Gastroesophageal sphincter (tissue), 4 donors: ENCODE data around the gene HPSE2. TPM values are rescaled to one million over a fixed set of nuclear protein-coding genes. Genes with fewer than 3 reads are reported as not detected.

ENCODE experiments used
- ATAC-seq: fragments of 150-250 bp; one replicate; pipeline ENCODE4 v1.9.1; 2016; ENCODE audit warnings: mild to moderate bottlenecking, moderate library complexity
- H3K27ac ChIP-seq, 4 donors: fragments of 200-600 bp; sonication (generic) in 3 of 4; 1 replicate in 3 of 4; 2 replicates in 1 of 4; pipeline ENCODE4 v1.5.1; 2016 to 2019
- H3K27me3 ChIP-seq: fragments of 200-600 bp; sonication (generic); one replicate; pipeline ENCODE4 v1.5.1; 2019
- H3K36me3 ChIP-seq, 2 donors: fragments of 200-600 bp; sonication (generic); one replicate each; pipeline ENCODE4 v1.5.1; 2019; ENCODE audit warnings: control low read depth in 1 of 2
- H3K4me1 ChIP-seq, 3 donors: fragments of 200-600 bp; sonication (generic); 1 replicate in 2 of 3; 2 replicates in 1 of 3; pipeline ENCODE4 v1.5.1; 2016 to 2019; ENCODE audit warnings: control low read depth in 2 of 3
- H3K4me3 ChIP-seq, 2 donors: fragments of 200-600 bp; sonication (generic); one replicate each; pipeline ENCODE4 v1.5.1; 2019; ENCODE audit warnings: mild to moderate bottlenecking in 1 of 2, moderate library complexity in 1 of 2
- H3K9me3 ChIP-seq, 3 donors: fragments of 200-600 bp; sonication (generic); one replicate each; pipeline ENCODE4 v1.5.1; 2017 to 2019; ENCODE audit warnings: control low read depth in 2 of 3
- CTCF ChIP-seq, 4 experiments: fragments of 200-600 bp in 2 of 4; fragments of 450-650 bp in 2 of 4; sonication (generic) in 1 of 4; IDR thresholded peaks; one replicate each; pipeline ENCODE4 v1.5.1; 2017 to 2019; ENCODE audit warnings: antibody characterized with exemption in 4 of 4, mild to moderate bottlenecking in 2 of 4, moderate library complexity in 2 of 4
- EP300 ChIP-seq: sonication (generic); formaldehyde crosslinking; IDR thresholded peaks from one replicate; pipeline ENCODE4 v1.6.1; 2017; ENCODE audit warnings: antibody characterized with exemption, mild to moderate bottlenecking
- POLR2A ChIP-seq, 2 donors: fragments of 450-650 bp; IDR thresholded peaks; one replicate each; pipeline ENCODE4 v1.6.1; 2017; ENCODE audit warnings: antibody characterized with exemption in 2 of 2, mild to moderate bottlenecking in 2 of 2, moderate library complexity in 1 of 2
- POLR2AphosphoS5 ChIP-seq: sonication (generic); formaldehyde crosslinking; IDR thresholded peaks from one replicate; pipeline ENCODE4 v1.6.1; 2017; ENCODE audit warnings: antibody characterized with exemption
- WGBS, 2 donors: methylation state at CpG; one replicate each; pipeline ENCODE4 v1.1.5; 2018; ENCODE audit warnings: low coverage in 1 of 2; 5-methylcytosine and 5-hydroxymethylcytosine counted together
- total RNA-seq, 4 donors: library from RNA; depleted of rRNA; stranded (reverse); fragments of >200 nt; gene quantifications; one replicate each; pipeline ENCODE4 v1.1.0, GENCODE V29; 2016

Gene HPSE2
- total RNA-seq, 4 donors from 2014 or later = 19.1 to 74.5 (median 58.8) TPM

GRCh38 chr10:98482096-98482495 is 753.6 kb downstream of the HPSE2 start:
- no peak overlapping the region for H3K4me3 ChIP-seq
- peaks cover 0 to 17% of the 10 kb centered on the region in 2 donors for H3K36me3 ChIP-seq
- no peaks in the 10 kb centered on the region for H3K4me1 ChIP-seq
- ATAC-seq = no peak
- H3K27me3 ChIP-seq = no peaks in the 10 kb centered on the region
- H3K27ac ChIP-seq = no peak overlapping the region
- TF ChIP-seq POLR2A (IDR thresholded peaks at IDR 0.05) = no peak
- TF ChIP-seq CTCF (IDR thresholded peaks at IDR 0.05) = no peak
- TF ChIP-seq EP300 = no peak
- TF ChIP-seq POLR2AphosphoS5 = no peak
- 100% methylated on average over 2 of the region's 2 CpGs; no CpG with 5 or more reads in 1 of the 2 donors for WGBS, 2 donors
- H3K9me3 ChIP-seq = no peaks in the 10 kb centered on the region

- Histone ChIP-seq H3K9me3 (no peaks in the 10 kb centered on the region), H3K27me3 (no peaks in the 10 kb centered on the region), H3K36me3 (peaks cover 0 to 13% of the 10 kb centered on the region in 2 donors), H3K4me1 (no peaks in the 10 kb centered on the region), H3K4me3 (no peak overlapping the region), H3K27ac (no peak overlapping the region)
- TF ChIP-seq CTCF (IDR thresholded peaks at IDR 0.05) (no peak), EP300 (no peak), POLR2AphosphoS5 (no peak), POLR2A (IDR thresholded peaks at IDR 0.05) (no peak)
- WGBS, 2 donors = 58 to 82% methylated on average over 4 to 5 of the region's 5 CpGs
- ATAC-seq = no peak
Measured at GRCh38 chr10:98481404-98481945, 754.2 kb downstream of the HPSE2 start.

GRCh38 chr10:98478430-98479222 is 757.0 kb downstream of the HPSE2 start:
- no peaks in the 10 kb centered on the region for H3K27me3 ChIP-seq
- ATAC-seq = no peak
- no peaks in the 10 kb centered on the region for H3K9me3 ChIP-seq
- peaks cover 0 to 12% of the 10 kb centered on the region in 2 donors for H3K36me3 ChIP-seq
- H3K27ac ChIP-seq = no peak overlapping the region
- 73 to 85% methylated on average over 5 to 6 of the region's 6 CpGs for WGBS, 2 donors
- TF ChIP-seq POLR2A (IDR thresholded peaks at IDR 0.05) (no peak), POLR2AphosphoS5 (no peak), EP300 (no peak), CTCF (IDR thresholded peaks at IDR 0.05) (no peak)
- H3K4me1 ChIP-seq = peaks cover 0 to 9% (median 0%) of the 10 kb centered on the region in 3 donors
- no peak overlapping the region for H3K4me3 ChIP-seq

- ATAC-seq = no peak
- no peaks in the 10 kb centered on the region for H3K9me3 ChIP-seq
- H3K4me1 ChIP-seq = peaks cover 0 to 9% (median 0%) of the 10 kb centered on the region in 3 donors
- H3K36me3 ChIP-seq = peaks cover 0 to 12% of the 10 kb centered on the region in 2 donors
- TF ChIP-seq POLR2AphosphoS5 (no peak), EP300 (no peak), POLR2A (IDR thresholded peaks at IDR 0.05) (no peak), CTCF (IDR thresholded peaks at IDR 0.05) (no peak)
- no peak overlapping the region for H3K4me3 ChIP-seq
- no peaks in the 10 kb centered on the region for H3K27me3 ChIP-seq
- no peak overlapping the region for H3K27ac ChIP-seq
Measured at GRCh38 chr10:98477861-98478260, 757.8 kb downstream of the HPSE2 start.

- no peaks in the 10 kb centered on the region for H3K27me3 ChIP-seq
- peaks cover 0 to 9% (median 0%) of the 10 kb centered on the region in 3 donors for H3K4me1 ChIP-seq
- no peaks in the 10 kb centered on the region for H3K36me3 ChIP-seq
- TF ChIP-seq POLR2AphosphoS5 (no peak), EP300 (no peak), POLR2A (IDR thresholded peaks at IDR 0.05) (no peak), CTCF (IDR thresholded peaks at IDR 0.05) (no peak)
- H3K27ac ChIP-seq = no peak overlapping the region
- H3K4me3 ChIP-seq = no peak overlapping the region
- H3K9me3 ChIP-seq = no peaks in the 10 kb centered on the region
- ATAC-seq = no peak
Measured at GRCh38 chr10:98474628-98475027, 761.0 kb downstream of the HPSE2 start.
